ENCODE data around the gene SCN3B.
A peak's percentile ranks its signal among the peaks of the same experiment; 100 is the strongest.

SCN3B gene

DNA sequence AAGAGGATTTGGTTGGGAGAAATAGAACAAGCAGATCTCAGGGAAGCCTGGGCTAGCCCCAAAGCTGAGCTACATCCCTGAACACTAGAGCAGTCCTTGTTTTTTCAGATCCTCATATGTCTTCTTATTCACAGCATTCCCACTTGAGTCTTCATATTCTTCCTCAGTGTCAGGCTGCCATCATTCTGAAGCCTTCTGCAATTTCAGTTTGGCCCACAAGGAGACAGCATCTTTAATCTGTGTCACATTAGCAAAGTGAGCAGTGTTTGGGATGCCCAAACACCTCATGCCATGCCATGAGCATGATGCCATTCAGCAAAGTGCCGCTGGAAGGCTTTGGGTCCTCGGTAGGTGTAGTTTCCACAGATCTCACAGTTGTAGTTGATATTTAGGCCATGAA is 56.6 kb downstream of the SCN3B start:
- no peak for DNase-seq (ENCODE audit: low read depth in 2 of 2)

DNA sequence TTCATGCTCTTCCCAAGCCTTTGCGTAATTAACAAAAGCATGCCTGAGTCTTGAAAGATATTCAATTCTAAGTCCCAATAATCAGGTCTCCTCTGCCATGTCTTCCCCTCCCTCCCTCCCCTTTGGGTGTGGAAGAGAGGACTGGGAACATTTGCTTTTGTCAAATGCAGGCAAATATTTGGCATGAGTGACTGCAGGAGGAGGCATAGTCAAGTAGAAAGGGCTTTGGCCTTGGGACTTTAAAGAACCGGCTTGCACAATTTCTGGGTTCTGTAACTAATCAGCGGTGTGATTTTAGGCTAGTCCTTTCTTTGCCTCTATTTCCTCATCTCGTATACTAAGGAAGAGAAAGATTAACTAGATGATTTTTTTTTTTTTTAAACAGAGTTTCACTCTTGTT is 59.5 kb downstream of the SCN3B start:
- DNase-seq (ENCODE audit: low read depth in 2 of 2), result no peak

DNA sequence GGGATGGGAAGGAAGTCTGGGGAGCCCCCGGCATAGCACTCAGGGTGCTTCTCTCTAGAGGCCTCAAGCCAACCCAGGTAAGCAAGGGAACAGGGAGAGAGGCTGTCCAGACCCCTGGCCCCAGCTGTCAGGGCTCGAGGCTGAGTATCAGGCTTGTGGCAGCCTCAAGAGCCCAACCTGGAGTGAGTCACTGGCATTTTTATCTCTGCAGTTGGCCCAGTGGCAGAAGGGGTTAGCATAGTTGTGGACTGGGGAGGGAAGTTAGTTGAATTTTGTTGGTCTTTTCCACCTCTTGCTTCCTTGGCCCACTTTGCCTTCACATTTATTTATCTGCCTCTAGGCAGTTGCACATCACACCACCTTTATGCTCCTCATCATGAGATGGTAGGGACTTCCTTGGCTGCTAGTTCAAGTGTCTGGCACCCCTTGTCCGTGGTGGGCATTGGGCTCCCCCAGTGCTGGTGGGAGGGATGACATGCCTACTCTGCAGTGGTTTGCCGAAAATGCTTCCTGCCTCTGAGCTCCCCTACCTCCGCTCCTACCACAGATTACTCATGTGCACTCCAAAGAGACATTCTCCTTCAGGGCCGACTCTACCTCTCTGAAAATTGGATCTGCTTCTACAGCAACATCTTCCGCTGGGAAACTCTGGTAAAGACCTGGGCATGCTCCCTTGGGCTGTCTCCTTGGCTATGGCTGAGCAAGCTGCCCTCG is 60.1 kb downstream of the SCN3B start:
- DNase-seq (ENCODE audit: low read depth in 2 of 2), result no peak

DNA sequence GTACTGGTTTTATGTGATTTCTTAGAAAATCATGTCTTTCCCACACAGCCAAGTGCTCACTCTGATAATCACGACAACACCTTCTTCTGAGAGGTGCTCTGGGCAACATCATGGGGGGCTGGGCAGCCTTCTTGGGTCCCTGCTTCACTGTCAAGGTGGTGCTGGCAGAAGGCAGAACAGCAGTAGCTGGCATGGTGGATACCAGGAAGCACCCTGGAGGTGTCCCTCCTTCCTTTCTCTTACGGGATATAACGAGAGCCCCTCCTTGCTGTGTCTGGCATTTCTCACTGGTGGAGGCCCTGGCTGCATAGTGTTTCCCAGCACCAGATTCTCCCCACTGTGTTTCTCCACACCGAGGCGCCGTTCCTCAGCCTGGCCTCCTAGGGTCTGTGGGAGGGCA is 60.9 kb downstream of the SCN3B start:
- DNase-seq (ENCODE audit: low read depth in 2 of 2), result no peak

DNA sequence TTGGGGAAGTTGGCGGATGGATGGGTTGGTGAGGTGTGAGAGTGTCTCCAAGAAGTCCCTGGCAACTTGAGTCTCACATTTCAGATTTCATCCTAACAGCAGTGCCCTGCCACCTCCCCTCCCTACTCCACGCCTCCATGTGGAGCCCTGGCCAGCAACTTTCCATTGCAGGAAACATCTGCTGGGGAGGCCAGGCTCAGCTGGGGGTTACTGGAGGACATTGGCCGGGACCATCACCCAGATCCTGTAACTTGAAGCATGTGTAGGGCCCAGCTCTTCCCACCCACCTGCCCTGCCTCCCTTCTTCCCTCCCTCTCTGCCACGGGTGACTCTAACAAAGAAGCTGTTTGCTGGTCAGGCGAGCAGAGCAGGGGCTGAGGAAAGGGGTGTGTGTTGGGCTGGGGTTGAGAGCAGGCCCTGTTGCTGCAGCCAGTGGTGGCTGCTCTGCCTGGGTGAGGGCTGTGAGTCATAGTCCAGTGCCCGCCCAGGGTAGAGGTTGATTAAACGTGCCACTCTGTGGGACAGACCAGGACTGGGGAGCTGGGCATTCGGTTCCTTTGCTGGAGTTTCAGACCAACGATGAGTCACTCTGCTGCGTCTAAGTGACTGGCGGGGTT is 64.0 kb downstream of the SCN3B start:
- DNase-seq (ENCODE audit: low read depth in 2 of 2), result no peak

DNA sequence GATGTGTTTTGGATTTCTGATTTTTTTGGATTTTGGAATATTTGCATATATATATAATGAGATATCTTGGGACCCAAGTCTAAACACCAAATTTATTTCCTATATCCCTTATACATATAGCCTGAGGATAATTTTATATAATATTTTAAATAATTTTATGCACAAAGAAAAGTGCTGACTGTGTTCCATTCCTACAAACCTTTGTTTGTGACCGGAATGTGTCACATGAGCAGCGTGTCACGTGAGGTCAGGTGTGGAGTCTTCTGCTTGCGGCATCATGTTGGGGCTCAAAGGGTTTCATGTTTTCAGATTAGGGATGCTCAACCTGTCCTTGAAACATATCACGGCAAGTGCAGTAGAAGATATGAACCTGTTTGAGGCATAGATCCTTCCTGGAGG is 65.6 kb downstream of the SCN3B start:
- DNase-seq (ENCODE audit: low read depth in 2 of 2), result no peak

DNA sequence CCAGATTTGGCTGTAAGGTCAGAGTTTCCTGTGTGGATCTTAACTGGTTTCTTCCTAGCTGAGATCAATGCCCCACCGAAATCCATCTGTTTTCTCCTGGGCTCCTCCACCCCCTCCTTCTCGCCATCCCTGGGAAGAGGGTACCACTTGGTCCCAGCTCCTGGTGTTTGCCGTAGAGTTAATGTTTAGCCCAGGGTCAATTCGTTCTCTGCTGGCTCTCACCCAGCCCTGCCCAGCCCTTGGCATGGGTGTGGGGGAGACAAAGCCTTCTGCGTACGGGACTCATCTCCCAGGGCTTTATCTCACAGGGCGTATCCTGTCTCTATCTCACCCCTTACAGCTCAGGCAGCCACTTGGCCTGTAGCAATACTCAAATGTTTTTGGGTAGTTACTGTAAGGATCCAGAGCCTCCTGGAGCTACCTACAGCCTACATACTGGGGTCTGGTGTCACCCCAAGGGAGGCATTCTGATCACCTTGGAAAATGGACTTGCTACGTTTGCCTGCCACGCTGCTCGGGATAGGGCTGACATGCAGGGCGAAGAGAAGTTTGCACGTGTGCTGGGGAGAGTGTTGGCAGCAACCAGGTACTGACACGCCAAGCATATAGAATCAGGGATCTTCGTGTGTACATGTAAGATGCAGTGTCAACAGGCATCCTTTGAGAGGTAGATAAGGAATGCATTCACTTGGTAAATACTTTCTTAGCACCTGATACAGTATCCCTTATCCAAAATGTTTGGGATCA is 66.1 kb downstream of the SCN3B start:
- DNase-seq (ENCODE audit: low read depth in 2 of 2), result no peak

DNA sequence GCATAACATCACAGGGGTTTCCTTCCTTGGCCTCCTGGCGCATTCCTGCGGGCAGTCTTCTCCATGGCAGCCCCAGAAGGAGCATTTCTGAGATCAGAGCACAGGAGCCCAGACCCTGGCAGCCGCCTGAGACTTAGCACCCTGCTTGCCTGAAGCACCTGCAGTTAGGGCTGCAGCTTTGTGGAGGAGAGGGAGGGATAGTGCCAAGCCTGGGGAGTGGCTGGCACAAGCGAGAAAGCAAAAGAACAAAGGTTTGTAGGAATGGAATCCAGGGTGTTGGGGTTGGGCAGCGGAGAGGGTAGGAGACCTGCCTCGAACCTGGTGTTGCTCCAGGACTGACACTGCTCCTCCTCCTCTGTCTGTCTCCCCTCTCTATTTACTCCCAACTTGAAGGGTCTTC is 66.9 kb downstream of the SCN3B start:
- no peak for DNase-seq (ENCODE audit: low read depth in 2 of 2)

DNA sequence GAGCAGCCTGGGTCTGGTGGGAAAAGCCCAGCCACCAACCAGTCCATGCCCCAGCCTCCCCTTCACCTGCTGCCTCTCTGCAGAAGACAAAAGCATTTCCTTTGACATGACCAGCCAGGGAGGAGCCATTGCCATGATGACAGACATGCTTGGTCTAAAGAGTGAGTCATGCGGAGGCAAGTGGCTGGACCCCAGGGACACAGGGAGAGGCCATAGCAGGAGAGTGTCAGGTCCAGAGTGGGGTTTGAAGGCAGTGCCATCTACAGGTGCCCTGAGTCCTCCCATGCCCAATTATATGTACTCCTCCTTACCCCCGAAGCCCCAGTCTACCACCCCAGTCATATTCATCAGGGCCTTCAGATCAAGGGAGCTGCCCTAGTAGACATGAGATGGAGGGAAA is 67.4 kb downstream of the SCN3B start:
- no peak for DNase-seq (ENCODE audit: low read depth in 2 of 2)

DNA sequence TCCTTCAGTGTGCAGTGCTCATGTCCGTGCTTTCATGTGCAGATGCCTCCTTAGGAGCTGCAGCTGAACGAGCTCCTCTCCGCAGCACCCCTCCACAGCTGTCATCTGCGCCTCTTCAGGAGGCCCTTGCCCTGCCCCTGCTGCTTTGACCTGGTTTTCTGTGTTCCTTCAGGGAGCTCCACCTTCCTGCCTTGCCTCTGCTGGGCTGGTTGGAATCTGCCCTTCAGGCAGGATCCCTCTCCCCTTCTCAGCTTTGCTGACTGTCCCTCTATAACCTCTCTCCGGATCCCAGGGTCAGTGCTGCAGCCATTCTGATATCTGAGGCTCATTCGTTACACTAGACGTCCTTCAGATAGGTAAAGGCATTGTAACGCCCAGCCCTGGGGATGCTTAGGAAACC is 67.9 kb downstream of the SCN3B start:
- DNase-seq (ENCODE audit: low read depth in 2 of 2), result no peak

DNA sequence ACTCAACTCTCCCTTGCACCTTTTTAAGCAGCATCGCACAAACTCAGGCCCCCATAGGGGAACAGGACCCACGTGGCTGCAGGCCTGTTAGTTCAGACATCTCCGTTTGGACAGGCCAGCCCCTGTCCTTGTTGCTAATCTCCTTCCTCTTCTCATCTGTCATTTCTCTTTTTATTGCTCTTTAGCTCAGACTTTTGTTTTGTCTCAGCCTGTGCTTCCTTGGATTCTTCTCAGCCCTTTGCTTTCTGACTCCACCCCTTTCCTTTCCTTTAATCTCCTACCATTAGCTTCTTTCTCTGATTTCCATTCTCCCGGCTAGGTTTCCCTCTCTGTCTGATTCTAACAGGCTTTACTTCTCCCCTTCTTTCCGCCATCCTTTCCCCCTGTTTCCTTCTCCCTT is 68.7 kb downstream of the SCN3B start:
- no peak for DNase-seq (ENCODE audit: low read depth in 2 of 2)

DNA sequence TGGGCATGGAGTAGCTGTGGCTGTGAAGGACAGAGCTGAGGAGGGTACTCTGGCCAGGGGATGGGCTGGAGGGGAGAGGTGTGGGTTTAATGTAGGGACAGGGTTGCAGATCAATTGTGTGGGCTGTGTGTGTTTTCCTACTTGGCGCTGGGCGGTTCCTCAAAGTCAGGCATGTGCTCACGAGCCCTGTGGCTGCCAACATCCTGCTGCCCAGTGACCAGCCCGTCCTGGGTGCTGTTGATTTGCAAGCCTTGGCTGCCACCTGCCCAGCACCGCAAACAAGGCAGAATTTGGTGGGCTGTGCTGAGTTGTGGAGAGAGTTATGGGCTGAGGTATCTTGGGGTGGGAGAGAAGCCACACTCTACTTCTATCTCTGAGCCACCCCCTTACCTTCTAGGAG is 69.2 kb downstream of the SCN3B start:
- DNase-seq (ENCODE audit: low read depth in 2 of 2), result no peak

DNA sequence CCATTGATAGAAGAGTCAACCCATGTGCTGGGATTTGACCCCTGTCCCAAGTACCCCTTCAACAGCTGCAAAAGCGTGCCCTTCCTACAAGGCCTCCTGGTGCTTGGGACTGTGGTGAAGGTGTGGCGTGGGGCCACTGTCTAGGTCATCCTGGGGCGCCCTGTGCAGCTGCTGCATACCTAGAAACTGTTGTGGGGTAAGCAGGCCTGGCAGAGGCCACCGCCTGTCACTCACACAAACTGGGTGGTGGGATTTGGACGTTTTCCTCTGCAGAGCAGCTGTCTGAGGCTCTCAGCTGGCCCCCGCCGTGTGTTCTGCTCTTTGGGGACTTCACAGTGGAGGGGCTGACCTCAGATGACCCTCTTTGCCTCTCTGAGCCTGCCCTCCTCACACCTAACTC is 69.7 kb downstream of the SCN3B start:
- DNase-seq (ENCODE audit: low read depth in 2 of 2), result no peak

DNA sequence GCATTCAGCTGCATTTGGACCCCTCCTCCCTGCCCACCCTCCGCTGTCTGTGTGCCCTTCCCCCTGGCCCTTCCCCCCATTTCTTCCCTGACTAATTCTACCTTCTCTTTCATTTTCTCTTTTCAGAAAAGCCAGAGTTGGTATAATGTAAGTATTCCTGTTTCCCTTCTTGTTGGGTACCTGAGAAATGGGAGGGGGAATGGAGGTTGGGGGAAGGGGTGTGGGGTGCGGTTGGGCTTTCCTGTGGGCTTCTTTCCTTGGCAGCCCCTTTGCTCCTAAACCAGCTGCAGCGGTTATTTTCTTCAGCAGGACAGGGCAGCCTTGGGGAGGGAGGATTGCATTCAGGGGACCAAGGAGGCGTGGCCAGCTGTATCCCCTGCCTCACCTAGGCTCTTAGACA is 70.2 kb downstream of the SCN3B start:
- no peak for DNase-seq (ENCODE audit: low read depth in 2 of 2)

DNA sequence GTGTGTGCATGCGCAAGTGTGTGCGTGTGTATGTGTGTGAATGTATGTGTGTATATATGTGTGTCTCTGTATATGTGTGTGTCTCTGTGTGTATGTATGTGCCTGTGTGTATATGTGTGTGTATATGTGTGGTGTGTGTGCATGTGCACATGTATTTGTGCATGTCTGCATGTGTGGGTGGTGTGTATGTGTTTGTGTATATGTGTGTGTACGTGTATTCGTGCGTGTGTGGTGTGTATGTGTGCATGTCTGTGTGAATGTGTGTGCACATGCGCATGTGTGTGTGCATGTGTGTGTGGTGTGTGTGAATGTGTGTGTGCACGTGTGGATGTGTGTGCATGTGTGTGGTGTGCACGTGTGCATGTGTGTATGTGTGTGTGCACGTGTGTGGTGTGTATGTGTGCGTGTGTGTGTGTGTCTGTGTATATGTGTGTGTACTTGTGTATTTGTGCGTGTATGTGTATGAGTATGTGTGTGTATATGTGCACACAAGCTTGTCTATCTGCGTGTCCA is 71.4 kb downstream of the SCN3B start:
- no peak for DNase-seq (ENCODE audit: low read depth in 2 of 2)

DNA sequence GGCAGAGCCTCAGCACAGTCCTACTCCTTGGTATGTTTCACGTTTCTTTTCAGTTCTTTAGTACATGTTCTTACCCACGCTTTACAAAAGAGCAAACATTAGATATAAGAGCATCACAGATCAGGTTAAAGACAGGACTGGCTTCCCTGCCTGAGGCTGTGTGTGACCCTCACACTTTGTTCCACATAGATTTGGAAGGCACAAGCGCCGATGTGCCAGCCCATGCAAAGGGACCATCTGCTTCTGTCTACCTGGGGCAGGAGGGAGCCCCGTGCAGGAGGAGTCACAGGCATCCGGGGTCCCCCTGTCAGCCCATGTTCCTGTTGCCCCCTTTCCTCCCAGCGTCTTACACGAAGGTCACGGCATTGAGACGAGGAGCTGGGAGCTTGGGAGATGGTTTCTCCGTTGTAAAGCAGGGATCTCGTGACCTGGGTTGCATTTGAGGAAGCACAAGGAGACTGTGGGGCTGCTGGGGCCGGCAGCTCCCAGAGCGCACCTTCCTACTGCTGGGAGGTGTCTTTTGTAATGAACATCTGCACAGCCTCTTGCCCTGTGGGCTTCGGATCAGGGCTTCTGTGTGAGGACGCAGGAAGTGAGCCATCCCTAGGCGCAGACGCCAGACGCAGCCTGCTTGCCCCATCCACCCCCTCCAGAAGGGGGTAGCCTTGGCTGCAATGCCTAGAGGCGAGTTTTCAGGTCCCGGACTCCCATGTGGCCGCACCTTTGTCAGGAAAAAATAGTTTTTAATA is 72.6 kb downstream of the SCN3B start:
- no peak for DNase-seq (ENCODE audit: low read depth in 2 of 2)

DNA sequence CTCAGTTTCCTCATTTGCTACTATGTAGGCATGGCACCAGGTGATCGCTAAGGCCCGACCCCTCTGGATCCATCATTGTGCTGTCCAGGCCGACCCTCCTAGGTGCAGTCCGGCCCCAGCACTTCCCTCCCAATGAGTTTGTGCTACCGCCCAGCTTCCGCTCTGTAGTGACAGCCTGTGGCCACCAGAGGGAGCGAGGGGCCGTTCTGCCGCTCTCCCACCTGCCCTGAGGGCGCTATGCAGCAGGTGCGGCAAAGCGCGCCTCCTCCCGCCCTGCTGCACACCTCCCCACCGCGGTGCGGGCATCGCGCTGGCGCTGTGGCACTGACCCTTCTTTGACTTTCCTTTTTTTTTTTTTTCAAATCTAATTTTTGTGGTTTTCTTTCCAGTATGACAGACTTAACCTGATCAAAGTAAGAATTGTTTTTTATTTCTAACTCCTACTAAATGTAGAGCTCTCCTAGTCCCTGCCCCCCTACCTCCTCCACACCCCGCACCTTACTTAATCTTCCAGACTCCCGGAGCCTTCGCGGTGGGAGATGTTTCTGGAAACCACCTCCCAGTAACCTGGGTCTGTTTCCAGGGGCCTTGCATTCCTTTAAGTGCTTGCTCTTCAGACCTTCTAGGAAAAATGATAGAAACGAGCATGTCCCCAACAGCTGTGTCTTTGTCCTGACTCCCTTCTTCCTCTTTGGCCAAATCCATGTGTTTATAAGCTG is 73.7 kb downstream of the SCN3B start:
- DNase-seq (ENCODE audit: low read depth in 2 of 2), result peak; percentile 55 to 56

DNA sequence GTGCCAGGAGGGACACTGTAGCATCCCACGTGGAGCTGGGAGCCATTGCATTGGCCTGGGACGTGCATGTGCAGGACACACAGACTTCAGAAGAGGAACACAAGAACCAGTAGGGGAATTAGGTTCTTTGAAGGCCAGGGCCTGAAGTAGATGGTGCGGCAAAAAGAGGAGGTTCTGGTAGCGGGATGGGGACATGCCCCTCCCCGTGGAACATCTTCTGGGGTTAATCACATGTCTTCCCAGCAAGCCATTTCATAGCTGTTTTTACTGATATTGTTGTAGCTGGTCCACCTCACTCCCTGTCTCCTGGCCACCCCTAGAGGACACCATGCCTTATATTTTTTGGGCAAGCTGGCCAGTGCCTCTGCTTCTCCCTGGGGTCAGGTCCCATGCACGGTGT is 74.3 kb downstream of the SCN3B start:
- no peak for DNase-seq (ENCODE audit: low read depth in 2 of 2)

DNA sequence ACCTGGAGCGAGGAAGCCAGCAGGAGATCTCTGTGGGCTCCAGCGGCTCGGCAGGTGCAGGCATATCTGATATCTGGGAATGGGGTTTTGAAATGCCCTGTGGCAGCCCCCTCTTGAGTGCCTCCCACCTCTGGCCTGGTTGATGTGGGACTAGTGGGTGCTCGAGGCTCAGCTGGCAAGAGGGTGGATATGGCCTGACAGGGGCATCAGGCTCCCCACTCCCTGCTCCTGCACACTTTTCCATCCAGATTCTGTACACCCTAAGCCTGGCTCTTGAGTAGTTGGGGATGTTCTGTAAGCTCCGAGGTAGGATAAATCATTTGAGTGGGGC is 75.0 kb downstream of the SCN3B start:
- no peak for DNase-seq (ENCODE audit: low read depth in 2 of 2)
